Measurements from ENCODE around the gene PIAS3. TPM values are rescaled to one million over a fixed set of nuclear protein-coding genes. Genes with fewer than 3 reads are reported as not detected.

PIAS3 gene
- total and polyA plus RNA-seq, 2 experiments from 2014 or later, result 18.1 to 51.2 TPM

DNA sequence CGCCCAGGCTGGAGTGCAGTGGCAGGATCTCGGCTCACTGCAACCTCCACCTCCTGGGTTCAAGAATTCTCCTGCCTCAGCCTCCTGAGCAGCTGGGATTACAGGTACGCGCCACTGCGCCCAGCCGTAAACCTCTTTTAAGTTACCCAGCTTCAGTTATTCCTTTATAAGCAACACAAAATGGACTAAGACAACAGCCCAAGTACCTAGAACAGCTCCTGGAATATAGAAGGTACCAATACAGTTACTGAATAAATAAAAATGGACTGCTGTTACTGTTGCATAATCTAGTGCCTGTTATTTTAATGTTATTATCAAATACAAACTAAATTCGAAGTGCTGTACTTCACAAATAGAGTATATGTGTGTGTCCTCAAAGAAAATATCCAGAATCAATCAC lies 52.0 kb downstream of the PIAS3 start:
- H3K4me1 ChIP-seq (ENCODE audit: insufficient read depth), result no peaks in the 10 kb centered on the region
- no peak overlapping the region for H3K4me2 ChIP-seq
- no peak for DNase-seq (ENCODE audit: low spot score)
- no peak overlapping the region for H3K27ac ChIP-seq
- H3K79me2 ChIP-seq, result peaks cover 74% of the 10 kb centered on the region
- no peaks in the 10 kb centered on the region for H3K9me2 ChIP-seq (replicated peaks; ENCODE audit: insufficient read depth)
- no peaks in the 10 kb centered on the region for H3K9me3 ChIP-seq (ENCODE audit: low read depth)
- 97% methylated on average over 7 of the region's 7 CpGs for WGBS (ENCODE audit: low lambda C conversion rate, missing lambda C conversion rate)
- no peaks in the 10 kb centered on the region for H3K27me3 ChIP-seq
- no peak overlapping the region for H3K4me3 ChIP-seq
- H2AFZ ChIP-seq, result no peak overlapping the region
- H3K36me3 ChIP-seq (replicated peaks; ENCODE audit: insufficient read depth, low read depth), result no peaks in the 10 kb centered on the region
- no peaks in the 10 kb centered on the region for H4K20me1 ChIP-seq (ENCODE audit: insufficient read depth, poor library complexity, severe bottlenecking)
- TF ChIP-seq CTCF (IDR thresholded peaks at IDR 0.05; ENCODE audit: poor library complexity), result no peak
- TF ChIP-seq EZH2 (IDR thresholded peaks at IDR 0.05; ENCODE audit: borderline replicate concordance), result no peak
- no peak for TF ChIP-seq EZH2phosphoT487 (IDR thresholded peaks at IDR 0.05; ENCODE audit: low read depth, severe bottlenecking, unreplicated experiment)

GRCh38 chr1:145806408-145806807 lies 52.5 kb downstream of the PIAS3 start:
- no peak overlapping the region for H3K4me2 ChIP-seq
- no peak overlapping the region for H3K27ac ChIP-seq
- H3K9me2 ChIP-seq (replicated peaks; ENCODE audit: insufficient read depth), result no peaks in the 10 kb centered on the region
- no peak for TF ChIP-seq EZH2 (IDR thresholded peaks at IDR 0.05; ENCODE audit: borderline replicate concordance)
- no peak for TF ChIP-seq EZH2phosphoT487 (IDR thresholded peaks at IDR 0.05; ENCODE audit: low read depth, severe bottlenecking, unreplicated experiment)
- TF ChIP-seq CTCF (IDR thresholded peaks at IDR 0.05; ENCODE audit: poor library complexity), result no peak
- no peaks in the 10 kb centered on the region for H3K4me1 ChIP-seq (ENCODE audit: insufficient read depth)
- no peaks in the 10 kb centered on the region for H3K27me3 ChIP-seq
- WGBS (ENCODE audit: low lambda C conversion rate, missing lambda C conversion rate), result 97% methylated on average over 4 of the region's 4 CpGs
- no peaks in the 10 kb centered on the region for H3K9me3 ChIP-seq (ENCODE audit: low read depth)
- H3K36me3 ChIP-seq (replicated peaks; ENCODE audit: insufficient read depth, low read depth), result no peaks in the 10 kb centered on the region
- H3K79me2 ChIP-seq, result peaks cover 78% of the 10 kb centered on the region
- no peaks in the 10 kb centered on the region for H4K20me1 ChIP-seq (ENCODE audit: insufficient read depth, poor library complexity, severe bottlenecking)
- no peak for DNase-seq (ENCODE audit: low spot score)
- H3K4me3 ChIP-seq, result no peak overlapping the region
- no peak overlapping the region for H2AFZ ChIP-seq

- Histone ChIP-seq H2AFZ (no peak overlapping the region), H3K4me3 (no peak overlapping the region), H3K27ac (no peak overlapping the region), H3K79me2 (peaks cover 91% of the 10 kb centered on the region), H3K9me2 (replicated peaks; ENCODE audit: insufficient read depth) (no peaks in the 10 kb centered on the region), H4K20me1 (ENCODE audit: insufficient read depth, poor library complexity, severe bottlenecking) (no peaks in the 10 kb centered on the region), H3K36me3 (replicated peaks; ENCODE audit: insufficient read depth, low read depth) (no peaks in the 10 kb centered on the region), H3K9me3 (ENCODE audit: low read depth) (no peaks in the 10 kb centered on the region), H3K27me3 (no peaks in the 10 kb centered on the region), H3K4me2 (no peak overlapping the region), H3K4me1 (ENCODE audit: insufficient read depth) (no peaks in the 10 kb centered on the region)
- 91% methylated on average over 1 of the region's 1 CpG for whole genome bisulfite sequencing (ENCODE audit: low lambda C conversion rate, missing lambda C conversion rate)
- DNase-seq (ENCODE audit: low spot score), result no peak
- no peak for TF ChIP-seq CTCF (IDR thresholded peaks at IDR 0.05; ENCODE audit: poor library complexity)
- no peak for TF ChIP-seq EZH2 (IDR thresholded peaks at IDR 0.05; ENCODE audit: borderline replicate concordance)
- no peak for TF ChIP-seq EZH2phosphoT487 (IDR thresholded peaks at IDR 0.05; ENCODE audit: low read depth, severe bottlenecking, unreplicated experiment)
Measured at GRCh38 chr1:145805057-145805456, 53.8 kb downstream of the PIAS3 start.

Measured in hepatocyte (in vitro differentiated cells).